IPS DF 6.9 (cell line): Measurements from ENCODE around the gene PADI4.

Source experiments
- DNase-seq: peaks from one replicate; pipeline ENCODE4 v3.0.0-alpha.2; 2013; ENCODE audit warnings: low read depth, low spot score
- H3K27ac ChIP-seq: one replicate; pipeline ENCODE4 v1.5.1; 2013; ENCODE audit warnings: low read length, control low read depth
- H3K27me3 ChIP-seq: 2 replicates; pipeline ENCODE4 v1.6.1; 2013; ENCODE audit warnings: mild to moderate bottlenecking, low read length; ENCODE audit not compliant: control insufficient read depth, insufficient read depth
- H3K36me3 ChIP-seq: 2 replicates; pipeline ENCODE4 v1.6.1; 2013; ENCODE audit warnings: low read length; ENCODE audit not compliant: control insufficient read depth, insufficient read depth
- H3K4me1 ChIP-seq: 2 replicates; pipeline ENCODE4 v1.6.1; 2013; ENCODE audit warnings: low read length; ENCODE audit not compliant: control insufficient read depth, insufficient read depth
- H3K4me3 ChIP-seq: 2 replicates; pipeline ENCODE4 v1.5.1; 2013; ENCODE audit warnings: mild to moderate bottlenecking, low read length
- H3K9me3 ChIP-seq: 2 replicates; pipeline ENCODE4 v1.6.1; 2013; ENCODE audit warnings: low read length, inconsistent platforms; ENCODE audit not compliant: control insufficient read depth, insufficient read depth
- WGBS: extraction: QIAGEN DNeasy Blood & Tissue Kit; methylation state at CpG from one replicate; pipeline ENCODE4 v1.1.7; 2013; ENCODE audit warnings: mixed read lengths, missing lambda C conversion rate; ENCODE audit not compliant: insufficient read length, insufficient coverage; 5-methylcytosine and 5-hydroxymethylcytosine counted together

Gene PADI4

GRCh38 chr1:17348593-17349234 lies 40.7 kb downstream of the PADI4 start:
- H3K4me1 ChIP-seq: no peaks in the 10 kb centered on the region; the same call in 1 of the 2 replicates
- WGBS: no CpG with 5 or more reads among the region's 14 CpGs
- no peak overlapping the region for H3K27ac ChIP-seq
- H3K9me3 ChIP-seq: no peaks in the 10 kb centered on the region
- no peaks in the 10 kb centered on the region for H3K27me3 ChIP-seq
- no peaks in the 10 kb centered on the region for H3K36me3 ChIP-seq
- DNase-seq: no peak
- H3K4me3 ChIP-seq: no peak overlapping the region

- no peak for DNase-seq
- no peaks in the 10 kb centered on the region for H3K9me3 ChIP-seq
- no peak overlapping the region for H3K27ac ChIP-seq
- H3K4me3 ChIP-seq: no peak overlapping the region
- WGBS: no CpG with 5 or more reads among the region's 8 CpGs
- no peaks in the 10 kb centered on the region for H3K27me3 ChIP-seq
- H3K4me1 ChIP-seq: no peaks in the 10 kb centered on the region; the same call in 1 of the 2 replicates
- no peaks in the 10 kb centered on the region for H3K36me3 ChIP-seq
These were observed 42.1 kb downstream of the PADI4 start for GRCh38 chr1:17350083-17350482.

GRCh38 chr1:17350928-17351446 lies 43.0 kb downstream of the PADI4 start:
- H3K9me3 ChIP-seq: no peaks in the 10 kb centered on the region
- H3K36me3 ChIP-seq: no peaks in the 10 kb centered on the region
- no peak overlapping the region for H3K27ac ChIP-seq
- DNase-seq: no peak
- H3K4me3 ChIP-seq: no peak overlapping the region
- no CpG with 5 or more reads among the region's 7 CpGs for WGBS
- H3K4me1 ChIP-seq: no peaks in the 10 kb centered on the region; the same call in 1 of the 2 replicates
- no peaks in the 10 kb centered on the region for H3K27me3 ChIP-seq

- no CpG with 5 or more reads among the region's 8 CpGs for WGBS
- Histone ChIP-seq H3K36me3 (no peaks in the 10 kb centered on the region), H3K9me3 (no peaks in the 10 kb centered on the region), H3K4me1 (no peaks in the 10 kb centered on the region; the same call in 1 of the 2 replicates), H3K27me3 (no peaks in the 10 kb centered on the region), H3K4me3 (no peak overlapping the region), H3K27ac (no peak overlapping the region)
- no peak for DNase-seq
These were observed 43.8 kb downstream of the PADI4 start for GRCh38 chr1:17351598-17352324.

- Histone ChIP-seq H3K27me3 (no peaks in the 10 kb centered on the region), H3K27ac (no peak overlapping the region), H3K9me3 (no peaks in the 10 kb centered on the region), H3K4me1 (no peaks in the 10 kb centered on the region; the same call in 1 of the 2 replicates), H3K4me3 (no peak overlapping the region), H3K36me3 (no peaks in the 10 kb centered on the region)
- no peak for DNase-seq
- no CpG with 5 or more reads among the region's 8 CpGs for WGBS
These were observed 44.5 kb downstream of the PADI4 start for GRCh38 chr1:17352419-17352909.

- no peak for DNase-seq
- peaks cover 3% of the 10 kb centered on the region; the same call in 1 of the 2 replicates for H3K4me1 ChIP-seq
- H3K27me3 ChIP-seq: no peaks in the 10 kb centered on the region
- H3K9me3 ChIP-seq: no peaks in the 10 kb centered on the region
- WGBS: no CpG with 5 or more reads among the region's 6 CpGs
- no peak overlapping the region for H3K4me3 ChIP-seq
- H3K36me3 ChIP-seq: no peaks in the 10 kb centered on the region
- H3K27ac ChIP-seq: no peak overlapping the region
These were observed 47.9 kb downstream of the PADI4 start for GRCh38 chr1:17355898-17356297.

- H3K36me3 ChIP-seq: no peaks in the 10 kb centered on the region
- no peak overlapping the region for H3K27ac ChIP-seq
- no CpG with 5 or more reads among the region's 12 CpGs for WGBS
- no peak overlapping the region for H3K4me3 ChIP-seq
- no peaks in the 10 kb centered on the region for H3K27me3 ChIP-seq
- no peak for DNase-seq
- peaks cover 3% of the 10 kb centered on the region; the same call in 1 of the 2 replicates for H3K4me1 ChIP-seq
- H3K9me3 ChIP-seq: no peaks in the 10 kb centered on the region
These were observed 48.5 kb downstream of the PADI4 start for GRCh38 chr1:17356387-17357026.

- DNase-seq: no peak
- WGBS: no CpG with 5 or more reads among the region's 4 CpGs
- Histone ChIP-seq H3K36me3 (no peaks in the 10 kb centered on the region), H3K4me1 (peaks cover 3% of the 10 kb centered on the region; the same call in 1 of the 2 replicates), H3K27ac (no peak overlapping the region), H3K27me3 (no peaks in the 10 kb centered on the region), H3K4me3 (no peak overlapping the region), H3K9me3 (no peaks in the 10 kb centered on the region)
These were observed 50.6 kb downstream of the PADI4 start for GRCh38 chr1:17358557-17358956.

- H3K27ac ChIP-seq: no peak overlapping the region
- no CpG with 5 or more reads among the region's 11 CpGs for WGBS
- DNase-seq: no peak
These were observed 51.0 kb downstream of the PADI4 start for GRCh38 chr1:17359031-17359430.

GRCh38 chr1:17359808-17360207 lies 51.8 kb downstream of the PADI4 start:
- Histone ChIP-seq H3K27me3 (no peaks in the 10 kb centered on the region), H3K36me3 (no peaks in the 10 kb centered on the region), H3K4me3 (no peak overlapping the region), H3K9me3 (no peaks in the 10 kb centered on the region), H3K27ac (no peak overlapping the region), H3K4me1 (peaks cover 3% of the 10 kb centered on the region; the same call in 1 of the 2 replicates)
- no peak for DNase-seq
- WGBS: no CpG with 5 or more reads among the region's 9 CpGs

More at GRCh38 chr1:17359031-17359430, 51.0 kb downstream of the PADI4 start:
- Histone ChIP-seq H3K36me3 (no peaks in the 10 kb centered on the region), H3K27me3 (no peaks in the 10 kb centered on the region), H3K9me3 (no peaks in the 10 kb centered on the region), H3K4me1 (peaks cover 3% of the 10 kb centered on the region; the same call in 1 of the 2 replicates), H3K4me3 (no peak overlapping the region)
